ENCODE results near the gene ANKRD63. TPM values are rescaled to one million over a fixed set of nuclear protein-coding genes. Genes with fewer than 3 reads are reported as not detected.
A peak's percentile ranks its signal among the peaks of the same experiment; 100 is the strongest.

Gene ANKRD63
- total and polyA plus RNA-seq, 12 donors = not detected

GRCh38 chr15:40323953-40324937, 41.4 kb upstream of the ANKRD63 start:
- TF ChIP-seq CTCF (IDR thresholded peaks at IDR 0.05) (no peak), POLR2A (IDR thresholded peaks at IDR 0.05) (no peak)
- Histone ChIP-seq H3K36me3 (replicated peaks in 1 of 2) (no peaks in the 10 kb centered on the region), H3K27ac (peak overlapping the region in 3 of 5 donors; percentile 52 to 84 (median 78)), H3K4me3 (peak overlapping the region in 3 of 4 donors; percentile 55 to 87 (median 64)), H3K9me3 (replicated peaks in 1 of 3) (no peaks in the 10 kb centered on the region), H3K27me3 (no peaks in the 10 kb centered on the region), H3K4me1 (replicated peaks in 1 of 2) (peaks cover 0 to 26% of the 10 kb centered on the region in 2 donors)
- intact Hi-C loops (cut with DNase I) = loop anchor here in 1 of 2 donors (5.0 kb wide), 1 partner anchor 98 kb away; no protein-coding TSS in a partner anchor
- WGBS, 4 donors = 2 to 6% (median 2%) methylated on average over 20 to 101 of the region's 101 CpGs
- peak in 1 of 7 donors; percentile 38 for DNase-seq

- Histone ChIP-seq H3K27ac (peak within 1 kb of the TSS in 3 of 5 donors; percentile 52 to 84 (median 78)), H3K36me3 (replicated peaks in 1 of 2) (no peaks in the 10 kb centered on the region), H3K27me3 (no peaks in the 10 kb centered on the region), H3K4me3 (peak within 1 kb of the TSS in 3 of 4 donors; percentile 55 to 87 (median 64)), H3K4me1 (replicated peaks in 1 of 2) (peaks cover 0 to 23% of the 10 kb centered on the region in 2 donors), H3K9me3 (replicated peaks in 1 of 3) (no peaks in the 10 kb centered on the region)
- intact Hi-C loops (cut with DNase I) = loop anchor here in 1 of 2 donors (5.0 kb wide), 1 partner anchor 99 kb away; no protein-coding TSS in a partner anchor
- 0 to 1% (median 0%) methylated on average over 1 to 102 of the region's 103 CpGs for WGBS, 4 donors
- TF ChIP-seq CTCF (IDR thresholded peaks at IDR 0.05) (peak; percentile 21 to 71 (median 56)), POLR2A (IDR thresholded peaks at IDR 0.05) (peak; percentile 43 to 76)
- DNase-seq = peak; percentile 79 to 94 (median 83)
Observed at GRCh38 chr15:40323239-40323952, 40.5 kb upstream of the ANKRD63 start, which contains the start of gene INAFM2. Gene INAFM2, plus strand, starts transcription at chr15:40323692. Its CDS starts 364 bp downstream, at chr15:40324056.

DNA sequence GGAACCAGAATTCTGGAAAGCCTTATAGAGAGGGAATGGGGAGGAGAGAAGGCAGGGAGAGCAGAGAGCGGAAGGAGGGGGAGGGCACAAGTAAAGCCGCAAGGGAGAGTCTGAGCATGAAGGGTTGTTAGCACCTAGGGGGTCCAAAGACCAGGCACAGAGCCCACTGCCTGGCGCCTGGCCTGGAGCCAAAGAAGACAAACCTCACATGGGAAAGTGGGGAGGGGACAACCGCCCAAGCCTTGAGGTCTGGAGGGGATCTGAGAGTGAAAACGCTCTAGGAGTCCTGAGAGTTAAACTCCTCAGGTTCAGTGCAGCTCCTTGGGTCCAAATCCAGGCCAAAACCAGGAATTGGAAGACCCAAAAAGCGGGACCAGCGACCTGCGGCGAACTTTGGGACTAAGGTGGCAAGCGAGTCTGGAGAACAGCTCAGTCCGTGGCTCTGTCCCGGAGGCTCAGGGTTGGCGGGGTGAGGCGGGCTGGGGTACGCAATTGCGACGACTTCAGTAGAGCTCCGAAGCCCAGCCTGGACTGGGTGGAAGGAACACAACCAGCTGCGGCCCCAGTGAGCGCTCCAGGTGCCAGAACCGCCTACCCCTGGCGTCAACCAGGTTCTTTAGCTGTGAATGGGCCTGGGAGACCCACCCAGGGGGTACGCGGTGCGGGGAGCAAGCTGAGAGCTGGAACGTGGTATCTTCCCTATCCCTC, 39.8 kb upstream of the ANKRD63 start:
- intact Hi-C loops (cut with DNase I) = loop anchor here in 1 of 2 donors (5.0 kb wide), 1 partner anchor 100 kb away; no protein-coding TSS in a partner anchor

More for the DNA sequence above, 39.8 kb upstream of the ANKRD63 start:
- H3K4me1 ChIP-seq (replicated peaks in 1 of 2) = peaks cover 0 to 20% of the 10 kb centered on the region in 2 donors
- DNase-seq = peak in 2 of 7 donors; percentile 20 to 64
- peak overlapping the region in 2 of 5 donors; percentile 64 to 84 for H3K27ac ChIP-seq
- H3K36me3 ChIP-seq (replicated peaks in 1 of 2) = no peaks in the 10 kb centered on the region
- TF ChIP-seq POLR2A (IDR thresholded peaks at IDR 0.05) = no peak
- TF ChIP-seq CTCF (IDR thresholded peaks at IDR 0.05) = no peak
- H3K9me3 ChIP-seq (replicated peaks in 1 of 3) = no peaks in the 10 kb centered on the region
- WGBS, 4 donors = 59 to 73% (median 66%) methylated on average over 25 to 26 of the region's 26 CpGs
- H3K27me3 ChIP-seq = no peaks in the 10 kb centered on the region
- H3K4me3 ChIP-seq = peak overlapping the region in 1 of 4 donors; percentile 87
